WTC11 (cell line): ENCODE data around the gene C10orf71. TPM values are rescaled to one million over a fixed set of nuclear protein-coding genes. Genes with fewer than 3 reads are reported as not detected.

Source experiments
- ATAC-seq: fragments of 200-7000 bp; cut with Tn5 transposase; 2 replicates; pipeline ENCODE4 v1.10.0; 2021; ENCODE audit warnings: mild to moderate bottlenecking, moderate library complexity
- CTCF ChIA-PET: fragments of 300-600 bp; sonication (Branson Sonifier 250); formaldehyde crosslinking; loops from one replicate; lab custom pipeline; 2021; ENCODE audit warnings: antibody characterized with exemption; lab: Charles Lee
- POLR2A ChIA-PET: fragments of 350-600 bp; sonication (Branson Sonifier 250); formaldehyde crosslinking; loops from one replicate; lab custom pipeline; 2021; ENCODE audit warnings: antibody characterized with exemption; lab: Charles Lee
- DNase-seq: peaks from one replicate; pipeline ENCODE4 v3.0.0; 2021; ENCODE audit warnings: low spot score
- H3K27ac Mint-ChIP-seq: 2 replicates; pipeline ENCODE4 v1.8.0; 2021; ENCODE audit warnings: mixed read lengths
- H3K27me3 Mint-ChIP-seq: 2 replicates; pipeline ENCODE4 v1.8.0; 2021; ENCODE audit warnings: low read depth, mild to moderate bottlenecking, moderate library complexity, mixed read lengths
- H3K36me3 Mint-ChIP-seq: 2 replicates; pipeline ENCODE4 v1.8.0; 2021; ENCODE audit warnings: mixed read lengths
- H3K4me1 Mint-ChIP-seq: 2 replicates; pipeline ENCODE4 v1.8.0; 2022; ENCODE audit warnings: mixed read lengths
- H3K4me3 Mint-ChIP-seq: 2 replicates; pipeline ENCODE4 v1.8.0; 2021; ENCODE audit warnings: mild to moderate bottlenecking, moderate library complexity, mixed read lengths
- H3K9me3 Mint-ChIP-seq: 2 replicates; pipeline ENCODE4 v1.8.0; 2021; ENCODE audit warnings: mixed read lengths
- ARID4B ChIP-seq: sonication (generic); formaldehyde crosslinking; IDR thresholded peaks from 2 replicates; pipeline ENCODE4 v1.8.0; 2023; ENCODE audit warnings: missing genetic modification reagents, mild to moderate bottlenecking, borderline replicate concordance
- ATF1 ChIP-seq: sonication (generic); formaldehyde crosslinking; IDR thresholded peaks from 2 replicates; pipeline ENCODE4 v1.8.1; 2023; ENCODE audit warnings: mild to moderate bottlenecking, moderate library complexity, missing genetic modification reagents
- CDX4 ChIP-seq: fragments of 250-450 bp; sonication (Bioruptor Pico); IDR thresholded peaks from 2 replicates; pipeline ENCODE4 v1.9.0; 2021; ENCODE audit warnings: moderate library complexity, mild to moderate bottlenecking, inconsistent platforms, borderline replicate concordance
- E2F5 ChIP-seq: sonication (generic); formaldehyde crosslinking; IDR thresholded peaks from 2 replicates; pipeline ENCODE4 v1.8.1; 2022; ENCODE audit warnings: mild to moderate bottlenecking, moderate library complexity, missing genetic modification reagents
- EMX1 ChIP-seq: fragments of 250-450 bp; sonication (Bioruptor Pico); IDR thresholded peaks from 2 replicates; pipeline ENCODE4 v1.8.0; 2021; ENCODE audit warnings: mild to moderate bottlenecking
- JUN ChIP-seq: sonication (generic); formaldehyde crosslinking; IDR thresholded peaks from 2 replicates; pipeline ENCODE4 v1.8.0; 2023; ENCODE audit warnings: mild to moderate bottlenecking, missing genetic modification reagents
- MAX ChIP-seq: sonication (generic); formaldehyde crosslinking; IDR thresholded peaks from 2 replicates; pipeline ENCODE4 v1.8.0; 2022; ENCODE audit warnings: mild to moderate bottlenecking, missing genetic modification reagents
- MLX ChIP-seq: sonication (generic); formaldehyde crosslinking; IDR thresholded peaks from 2 replicates; pipeline ENCODE4 v1.8.1; 2023; ENCODE audit warnings: mild to moderate bottlenecking, missing genetic modification reagents, moderate library complexity
- NR1H2 ChIP-seq: sonication (generic); formaldehyde crosslinking; IDR thresholded peaks from 2 replicates; pipeline ENCODE4 v1.9.0; 2021; ENCODE audit warnings: mild to moderate bottlenecking, moderate library complexity, missing genetic modification reagents
- NR3C1 ChIP-seq: sonication (generic); formaldehyde crosslinking; conservative IDR thresholded peaks from 2 replicates; pipeline ENCODE4 v1.8.1; 2023; ENCODE audit warnings: low read depth, mild to moderate bottlenecking, missing genetic modification reagents
- SMAD3 ChIP-seq: sonication (generic); formaldehyde crosslinking; IDR thresholded peaks from 2 replicates; pipeline ENCODE4 v1.8.0; 2022; ENCODE audit warnings: missing genetic modification reagents, mild to moderate bottlenecking, borderline replicate concordance
- SOX15 ChIP-seq: fragments of 250-450 bp; sonication (Bioruptor Pico); IDR thresholded peaks from 2 replicates; pipeline ENCODE4 v1.9.0; 2021; ENCODE audit warnings: mild to moderate bottlenecking
- TCF7 ChIP-seq: sonication (generic); formaldehyde crosslinking; IDR thresholded peaks from 2 replicates; pipeline ENCODE4 v1.8.0; 2022; ENCODE audit warnings: mild to moderate bottlenecking, low read depth, missing genetic modification reagents, moderate library complexity
- ZMAT4 ChIP-seq: fragments of 250-450 bp; sonication (Bioruptor Pico); IDR thresholded peaks from 2 replicates; pipeline ENCODE4 v1.9.0; 2021; ENCODE audit warnings: mild to moderate bottlenecking
- ZNF121 ChIP-seq: sonication (generic); formaldehyde crosslinking; IDR thresholded peaks from 2 replicates; pipeline ENCODE4 v1.8.0; 2023; ENCODE audit warnings: missing genetic modification reagents
- ZNF138 ChIP-seq: sonication (generic); formaldehyde crosslinking; conservative IDR thresholded peaks from 2 replicates; pipeline ENCODE4 v1.8.1; 2022; ENCODE audit warnings: mild to moderate bottlenecking, moderate library complexity, missing genetic modification reagents
- ZNF219 ChIP-seq: sonication (generic); formaldehyde crosslinking; IDR thresholded peaks from 2 replicates; pipeline ENCODE4 v1.8.0; 2023; ENCODE audit warnings: missing genetic modification reagents, mild to moderate bottlenecking, borderline replicate concordance
- ZNF232 ChIP-seq: sonication (generic); formaldehyde crosslinking; IDR thresholded peaks from 2 replicates; pipeline ENCODE4 v1.8.0; 2022; ENCODE audit warnings: mild to moderate bottlenecking, missing genetic modification reagents
- ZNF317 ChIP-seq: sonication (generic); formaldehyde crosslinking; IDR thresholded peaks from 2 replicates; pipeline ENCODE4 v1.8.1; 2023; ENCODE audit warnings: low read depth, mild to moderate bottlenecking, moderate library complexity, missing genetic modification reagents, borderline replicate concordance
- ZNF425 ChIP-seq: fragments of 250-450 bp; sonication (Bioruptor Pico); conservative IDR thresholded peaks from 2 replicates; pipeline ENCODE4 v1.9.0; 2021; ENCODE audit warnings: mild to moderate bottlenecking
- ZNF532 ChIP-seq: fragments of 250-450 bp; sonication (Bioruptor Pico); IDR thresholded peaks from 2 replicates; pipeline ENCODE4 v1.9.0; 2021; ENCODE audit warnings: mild to moderate bottlenecking, borderline replicate concordance
- ZNF671 ChIP-seq: fragments of 250-450 bp; sonication (Bioruptor Pico); IDR thresholded peaks from 2 replicates; pipeline ENCODE4 v1.8.0; 2021; ENCODE audit warnings: mild to moderate bottlenecking
- total RNA-seq: library from RNA; stranded (reverse); gene quantifications from 3 replicates; pipeline ENCODE4 v1.2.3, GENCODE V29; 2021

The C10orf71 gene
- total RNA-seq, 1 experiment from 2014 or later = not detected

- TF ChIP-seq ARID4B (CRISPR knock-in tag) (no peak), ZNF219 (CRISPR knock-in tag) (no peak), NR1H2 (CRISPR knock-in tag) (no peak)
These were observed 9.0 kb downstream of the C10orf71 start (continued) for GRCh38 chr10:49307921-49308320.

- peaks cover 10% of the 10 kb centered on the region for H3K9me3 Mint-ChIP-seq
- no peaks in the 10 kb centered on the region for H3K27me3 Mint-ChIP-seq
- no peaks in the 10 kb centered on the region for H3K36me3 Mint-ChIP-seq
- ChIA-PET POLR2A (no interaction called here), CTCF (no interaction called here)
- TF ChIP-seq ZNF317 = no peak
- TF ChIP-seq ZNF232 = no peak
- no peak for TF ChIP-seq SMAD3 (CRISPR knock-in tag)
- TF ChIP-seq NR3C1 = no peak
- no peak for TF ChIP-seq SOX15 (CRISPR knock-in tag)
- TF ChIP-seq E2F5 = no peak
- TF ChIP-seq ZNF425 = no peak
- TF ChIP-seq CDX4 (CRISPR knock-in tag) = no peak
- no peak for TF ChIP-seq ATF1
- TF ChIP-seq ZMAT4 = no peak
- no peak for TF ChIP-seq MAX
- TF ChIP-seq EMX1 (CRISPR knock-in tag) = no peak
- no peak for TF ChIP-seq ZNF671 (CRISPR knock-in tag)
- no peak for TF ChIP-seq ZNF532 (CRISPR knock-in tag)
- TF ChIP-seq ZNF138 (CRISPR knock-in tag) = no peak
- TF ChIP-seq JUN (CRISPR knock-in tag) = no peak
- TF ChIP-seq MLX (CRISPR knock-in tag) = no peak
- TF ChIP-seq TCF7 (CRISPR knock-in tag) = no peak
- no peak for TF ChIP-seq ZNF121 (CRISPR knock-in tag)
- DNase-seq = no peak
- no peak for ATAC-seq
- no peak overlapping the region for H3K27ac Mint-ChIP-seq
- H3K4me3 Mint-ChIP-seq = no peak overlapping the region
- no peaks in the 10 kb centered on the region for H3K4me1 Mint-ChIP-seq
These were observed 9.9 kb downstream of the C10orf71 start for GRCh38 chr10:49308881-49309280.
